Left hindlimb (tissue), 1 donor: ENCODE results near the gene LYPD3.
"Not testable (repeated sequence)": the region's sequence is repeated elsewhere in the genome, so short reads cannot be mapped to it uniquely, and the experiment has no call there.

ENCODE experiments used
- DNase-seq: peaks from one replicate; pipeline ENCODE4 v3.0.0-alpha.2; 2018

Gene LYPD3

GRCh38 chr19:43460362-43461016, 4.9 kb downstream of the LYPD3 start:
- no peak for DNase-seq

- no peak for DNase-seq
These were observed 7.6 kb downstream of the LYPD3 start for GRCh38 chr19:43457809-43458208.

DNA sequence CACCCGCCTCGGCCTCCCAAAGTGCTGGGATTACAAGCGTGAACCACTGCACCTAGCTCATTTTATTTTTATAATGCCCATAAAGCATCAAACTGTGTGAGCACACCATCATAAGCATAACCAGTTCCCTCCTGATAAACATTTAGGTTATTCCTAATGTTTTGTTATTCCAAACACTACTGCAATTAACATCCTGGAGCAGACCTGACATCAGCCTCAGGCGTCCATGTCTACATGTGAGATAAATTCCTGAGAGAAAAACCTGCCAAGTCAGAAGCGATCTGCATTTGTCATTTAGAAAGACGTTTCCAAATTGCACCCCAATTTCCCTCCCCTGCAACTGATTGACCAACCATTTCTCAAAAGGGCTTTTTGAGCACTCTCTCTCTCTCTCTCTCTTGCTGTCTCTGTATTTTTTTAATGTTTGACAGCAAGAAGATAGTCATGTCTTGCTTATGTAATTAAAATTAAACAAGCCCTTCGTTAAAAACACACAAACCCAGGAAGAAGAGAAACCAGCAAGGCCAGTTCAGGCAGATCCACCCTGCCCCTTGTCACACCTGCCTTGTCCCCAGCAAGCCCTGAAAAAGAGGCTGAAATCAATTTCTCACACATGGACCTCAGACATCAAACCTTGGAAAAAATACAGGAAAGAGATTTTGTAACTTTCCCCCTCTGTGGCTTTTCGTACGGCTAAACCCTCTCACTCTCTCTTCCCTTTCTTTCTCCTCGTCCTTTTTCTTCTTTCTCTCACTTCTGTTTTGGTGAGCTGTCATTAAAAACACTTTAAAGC, 9.9 kb downstream of the LYPD3 start:
- no peak for DNase-seq

DNA sequence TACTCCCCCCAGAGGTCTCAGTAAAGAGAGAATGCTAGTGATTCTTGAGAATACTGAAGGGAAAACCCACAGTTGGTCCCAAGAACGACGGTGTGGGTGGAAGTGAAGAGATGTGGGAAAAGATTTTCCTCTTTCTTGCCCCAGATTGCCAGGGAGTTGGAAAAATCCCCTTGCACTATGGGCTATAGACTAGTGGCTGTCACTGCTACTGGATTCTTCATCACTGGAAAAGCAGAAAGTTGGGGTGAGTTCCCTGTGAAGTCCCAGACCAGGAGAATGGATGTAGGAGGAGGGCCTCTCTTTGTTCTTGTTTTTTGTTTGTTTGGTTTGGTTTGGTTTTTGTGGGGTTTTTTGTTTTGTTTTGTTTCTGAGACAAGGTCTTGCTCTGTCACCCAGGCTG, 11.4 kb downstream of the LYPD3 start:
- no peak for DNase-seq

DNA sequence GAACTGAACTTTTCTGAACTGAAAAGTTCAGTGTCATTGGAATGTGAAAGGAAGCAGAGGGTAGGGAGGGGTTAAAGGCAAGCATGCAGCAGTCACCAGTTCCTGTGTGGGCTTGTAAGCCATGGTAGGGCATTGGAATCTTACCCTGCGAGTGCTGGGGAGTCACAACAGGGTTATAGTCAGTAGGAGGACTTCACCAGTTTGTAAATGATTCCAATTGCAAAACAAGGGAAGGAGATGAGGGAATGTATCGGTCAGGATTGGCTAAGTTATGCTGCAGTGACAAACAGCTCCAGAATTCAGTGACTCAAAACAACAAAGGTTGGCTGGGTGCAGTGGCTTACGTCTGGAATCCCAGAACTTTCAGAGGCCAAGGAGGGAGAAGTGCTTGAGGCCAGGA, 12.8 kb downstream of the LYPD3 start:
- DNase-seq: no peak

GRCh38 chr19:43450545-43450997, 14.8 kb downstream of the LYPD3 start:
- DNase-seq: no peak

DNA sequence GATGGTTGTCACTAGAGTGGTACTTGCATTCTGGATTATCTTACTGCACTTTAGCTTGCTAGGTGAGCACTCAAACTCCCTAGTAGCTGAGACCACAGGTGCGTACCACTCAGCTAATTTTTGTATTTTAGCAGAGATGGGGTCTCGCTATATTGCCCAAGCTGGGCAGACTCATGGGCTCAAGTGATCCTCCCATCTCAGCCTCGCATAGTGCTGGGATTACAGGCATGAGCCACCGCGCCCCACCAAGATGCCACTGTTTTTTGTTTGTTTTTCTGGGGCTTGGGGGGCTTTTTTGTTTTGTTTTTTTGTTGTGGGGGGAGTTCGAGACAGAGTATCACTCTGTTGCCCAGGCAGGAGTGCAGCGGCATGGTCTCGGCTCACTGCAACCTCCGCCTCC, 17.8 kb downstream of the LYPD3 start:
- peak; percentile 12 for DNase-seq

GRCh38 chr19:43446746-43447489, 18.5 kb downstream of the LYPD3 start:
- peak; percentile 75 for DNase-seq

- DNase-seq: no peak
These were observed 20.0 kb downstream of the LYPD3 start for GRCh38 chr19:43445426-43445825.

- peak; percentile 23 for DNase-seq
These were observed 20.7 kb downstream of the LYPD3 start for GRCh38 chr19:43444531-43445287.

DNA sequence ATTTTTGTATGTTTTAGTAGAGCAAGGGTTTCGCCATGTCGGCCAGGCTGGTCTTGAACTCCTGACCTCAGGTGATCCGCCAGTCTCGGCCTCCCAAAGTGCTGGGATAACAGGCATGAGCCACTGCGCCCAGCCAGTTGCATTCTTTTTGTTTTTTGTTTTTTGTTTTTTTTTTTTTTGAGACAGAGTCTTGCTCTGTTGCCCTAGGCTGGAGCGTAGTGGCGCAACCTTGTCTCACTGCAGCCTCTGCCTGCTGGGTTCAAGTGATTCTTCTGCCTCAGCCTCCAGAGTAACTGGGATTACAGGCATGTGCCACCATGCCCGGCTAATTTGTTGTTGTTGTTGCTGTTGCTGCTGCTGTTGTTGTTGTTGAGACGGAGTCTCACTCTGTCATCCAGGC, 21.3 kb downstream of the LYPD3 start:
- DNase-seq: peak; percentile 4

DNA sequence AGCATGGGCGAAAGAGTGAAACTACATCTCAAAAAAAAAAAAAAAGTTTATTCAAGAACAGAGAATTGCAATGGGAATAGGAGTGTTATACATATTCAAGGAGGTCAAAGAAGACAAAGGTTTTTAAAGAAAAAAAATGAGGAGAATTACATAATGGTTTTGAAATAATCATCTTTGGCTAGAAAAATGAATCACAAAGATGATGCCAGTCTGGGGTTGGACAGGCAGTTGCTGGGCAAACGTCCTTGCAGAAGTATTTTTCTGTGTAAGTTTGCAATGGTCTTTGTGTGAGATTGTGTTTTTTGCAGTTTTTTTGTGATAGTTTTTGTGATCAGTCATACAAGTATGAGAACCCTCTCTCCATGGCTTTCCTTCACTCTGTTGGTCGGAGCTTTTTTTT, 23.7 kb downstream of the LYPD3 start:
- no peak for DNase-seq

GRCh38 chr19:43439709-43440063, 25.7 kb downstream of the LYPD3 start:
- no peak for DNase-seq

DNA sequence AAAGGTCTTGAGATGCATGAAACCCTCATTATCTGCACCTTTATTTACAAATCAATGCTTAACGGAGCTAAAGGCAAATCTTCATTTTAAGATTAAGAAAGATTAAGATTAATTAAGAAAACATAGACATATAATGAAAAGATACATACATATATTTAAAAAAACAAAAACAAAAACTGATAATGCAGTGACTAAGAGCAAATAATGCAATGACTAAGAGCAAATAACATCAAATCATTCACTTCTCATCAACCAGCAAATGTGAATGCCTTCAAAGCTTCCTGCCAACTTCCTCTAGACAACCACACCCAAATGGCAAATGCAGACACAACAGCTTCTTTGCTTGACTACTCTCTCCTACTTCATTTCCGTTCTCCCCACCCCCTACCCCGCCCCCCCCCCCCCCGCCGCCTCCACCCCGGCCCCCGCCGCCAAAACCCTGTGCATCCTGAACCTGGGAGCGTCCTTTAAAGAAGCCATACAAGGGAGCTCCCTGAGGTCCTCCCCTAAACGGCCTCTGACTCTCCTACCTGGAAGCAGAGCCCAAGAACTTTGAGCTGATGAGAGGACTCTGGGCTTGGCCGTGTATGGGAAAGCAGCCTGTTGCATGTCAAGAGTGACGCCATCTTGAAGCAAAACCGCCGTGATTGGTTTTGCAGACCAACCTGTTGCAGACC, 26.2 kb downstream of the LYPD3 start:
- no peak for DNase-seq

GRCh38 chr19:43438291-43439031, 26.9 kb downstream of the LYPD3 start:
- peak; percentile 78 for DNase-seq

GRCh38 chr19:43437712-43438111, 27.7 kb downstream of the LYPD3 start:
- no peak for DNase-seq

DNA sequence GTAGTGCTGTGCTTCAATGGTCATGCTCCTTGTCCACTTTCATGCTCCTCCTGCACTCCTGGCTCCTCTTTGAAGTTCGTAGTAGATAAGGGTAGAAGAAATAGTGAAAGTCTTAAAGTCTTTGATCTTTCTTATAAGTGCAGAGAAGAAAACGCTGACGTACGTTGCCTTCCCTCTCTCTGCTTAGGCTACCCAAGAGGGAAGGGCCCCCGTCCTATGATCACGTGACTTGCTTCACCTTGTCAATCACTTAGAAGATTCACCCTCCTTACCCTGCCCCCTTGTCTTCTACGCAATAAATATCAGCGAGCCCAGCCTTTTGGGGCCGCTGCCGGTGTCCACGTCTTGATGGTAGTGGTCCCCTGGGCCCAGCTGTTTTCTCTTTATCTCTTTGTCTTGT, 28.1 kb downstream of the LYPD3 start:
- DNase-seq: not testable (repeated sequence)

DNA sequence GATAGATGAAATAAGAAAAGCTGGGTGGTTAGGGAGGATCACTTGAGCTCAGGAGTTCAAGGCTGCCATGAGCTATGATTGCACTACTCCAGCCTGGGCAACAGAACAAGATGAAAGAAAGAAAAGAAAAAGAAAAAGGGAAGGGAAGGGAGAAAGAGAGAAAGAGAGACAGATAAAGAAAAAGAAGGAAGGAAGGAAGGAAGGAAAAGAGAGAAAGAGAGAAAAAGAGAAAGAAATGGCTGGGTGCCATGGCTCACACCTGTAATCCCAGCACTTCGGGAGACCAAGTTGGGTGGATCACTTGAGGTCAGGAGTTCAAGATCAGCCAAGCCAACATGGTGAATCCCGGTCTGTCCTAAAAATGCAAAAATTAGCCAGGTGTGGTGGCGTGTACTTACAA, 29.6 kb downstream of the LYPD3 start:
- no peak for DNase-seq

DNA sequence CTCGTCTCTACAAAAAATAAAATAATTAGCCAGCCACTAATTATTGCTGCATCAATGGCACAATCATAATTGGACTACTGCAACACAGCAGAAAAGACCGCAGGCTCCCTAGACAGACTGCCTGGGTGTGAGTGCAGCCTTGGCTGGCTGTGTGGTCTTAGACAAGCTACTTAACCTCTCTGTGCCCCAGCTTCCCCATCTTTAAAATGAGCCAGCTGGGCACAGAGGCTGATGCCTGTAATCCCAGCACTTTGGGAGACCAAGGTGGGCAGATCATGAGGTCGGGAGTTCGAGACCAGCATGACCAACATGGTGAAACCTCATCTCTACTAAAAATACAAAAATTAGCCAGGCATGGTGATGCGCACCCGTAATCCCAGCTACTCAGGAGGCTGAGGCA, 31.7 kb downstream of the LYPD3 start:
- DNase-seq: no peak

GRCh38 chr19:43433358-43433673, 32.1 kb downstream of the LYPD3 start:
- DNase-seq: no peak

DNA sequence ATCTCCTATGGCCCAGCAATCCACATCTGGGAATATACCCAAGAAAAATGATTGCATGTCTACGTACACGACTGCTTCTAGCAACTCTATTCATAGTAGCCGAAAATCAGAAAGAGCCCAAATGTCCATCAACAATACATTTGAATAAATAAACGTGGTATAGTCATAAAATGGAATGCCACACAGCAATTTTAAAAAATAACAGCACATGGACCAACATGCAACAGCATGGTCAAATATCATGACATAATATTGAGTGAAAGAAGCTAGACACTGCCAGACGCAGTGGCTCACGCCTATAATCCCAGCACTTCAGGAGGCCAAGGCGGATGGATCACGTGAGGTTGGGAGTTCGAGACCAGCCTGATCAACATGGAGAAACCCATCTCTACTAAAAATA, 34.4 kb downstream of the LYPD3 start:
- no peak for DNase-seq

DNA sequence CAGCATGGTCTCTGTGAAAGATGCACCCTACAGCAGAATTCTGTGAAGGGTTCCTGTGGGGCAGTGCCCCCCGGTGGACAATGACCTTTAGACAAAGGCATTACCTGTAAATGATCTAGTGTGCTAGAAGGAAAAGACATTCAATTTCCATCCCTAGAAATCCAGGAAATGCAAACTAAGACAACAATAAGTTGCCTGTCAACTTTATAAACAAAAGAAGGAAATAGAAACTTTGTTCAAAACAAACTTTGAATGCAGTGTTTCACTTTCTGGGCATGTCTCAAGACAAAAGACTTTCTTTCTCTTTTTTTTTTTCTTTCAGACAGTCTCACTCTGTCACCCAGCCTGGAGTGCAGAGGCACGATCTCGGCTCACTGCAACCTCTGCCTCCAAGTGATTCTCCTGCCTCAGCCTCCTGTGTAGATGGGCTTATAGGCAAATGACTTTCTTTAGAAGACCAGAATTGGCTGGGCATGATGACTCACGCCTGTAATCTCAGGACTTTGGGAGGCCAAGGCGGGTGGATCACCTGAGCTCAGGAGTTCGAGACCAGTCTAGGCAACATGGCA, 35.2 kb downstream of the LYPD3 start:
- no peak for DNase-seq
